HL-60/S4 treated with phorbol 12-myristate 13-acetate at 8.2 ng/mL for 4 days and 3 days (cell line): ENCODE data around the gene MYH6.
"Not testable (repeated sequence)": the region's sequence is repeated elsewhere in the genome, so short reads cannot be mapped to it uniquely, and the experiment has no call there.

ENCODE experiments used
- in situ Hi-C: fragments of 300-500 bp; cut with MboI; formaldehyde crosslinking; loops from 2 replicates; pipeline ENCODE4 v1.15.0; 2022; ENCODE audit warnings: low sequenced_read_pairs

Gene MYH6

DNA sequence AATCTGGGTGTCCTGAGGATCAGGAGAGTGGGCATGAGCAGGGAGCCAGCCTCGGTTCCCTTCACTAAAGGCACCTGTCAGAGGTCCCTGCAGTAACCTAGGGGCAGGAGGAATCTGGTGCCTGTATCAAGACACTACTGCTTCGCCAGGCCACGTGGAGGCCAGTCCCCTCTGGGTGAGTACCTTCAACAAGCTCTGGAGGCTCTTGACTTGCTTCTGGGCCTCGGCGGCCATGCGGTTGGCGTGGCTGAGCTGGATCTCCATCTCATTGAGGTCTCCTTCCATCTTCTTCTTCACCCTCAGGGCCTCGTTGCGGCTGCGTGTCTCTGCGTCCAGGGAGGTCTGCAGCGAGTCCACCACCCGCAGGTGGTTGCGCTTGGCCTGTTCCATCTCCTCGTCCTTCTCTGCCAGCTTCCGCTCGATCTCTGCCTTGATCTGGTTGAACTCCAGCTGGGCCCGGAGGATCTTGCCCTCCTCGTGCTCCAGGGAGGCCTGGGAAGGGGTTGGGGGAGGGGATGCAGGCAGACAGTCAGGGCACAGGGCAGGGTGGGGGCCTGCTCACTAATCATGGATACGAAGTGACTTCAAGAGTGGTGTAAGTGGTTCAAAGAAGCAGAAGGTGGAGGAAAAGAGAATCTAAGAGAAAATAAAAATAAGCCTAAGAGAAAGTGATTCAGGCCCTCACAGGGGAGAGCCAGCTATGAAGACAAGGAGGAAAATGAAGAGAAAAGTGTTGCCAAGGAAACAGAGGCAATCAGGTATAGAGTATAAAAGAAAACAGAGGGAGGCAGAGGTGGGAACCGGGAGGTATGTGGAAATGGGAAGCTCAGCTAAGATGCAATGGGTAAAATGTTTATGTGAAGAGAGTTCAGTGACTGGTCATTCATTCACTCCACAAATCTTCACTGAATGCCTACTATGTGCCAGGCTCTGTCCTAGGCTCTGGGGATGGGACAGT lies 8.0 kb upstream of the MYH6 start:
- in situ Hi-C loops, result no loop called here

DNA sequence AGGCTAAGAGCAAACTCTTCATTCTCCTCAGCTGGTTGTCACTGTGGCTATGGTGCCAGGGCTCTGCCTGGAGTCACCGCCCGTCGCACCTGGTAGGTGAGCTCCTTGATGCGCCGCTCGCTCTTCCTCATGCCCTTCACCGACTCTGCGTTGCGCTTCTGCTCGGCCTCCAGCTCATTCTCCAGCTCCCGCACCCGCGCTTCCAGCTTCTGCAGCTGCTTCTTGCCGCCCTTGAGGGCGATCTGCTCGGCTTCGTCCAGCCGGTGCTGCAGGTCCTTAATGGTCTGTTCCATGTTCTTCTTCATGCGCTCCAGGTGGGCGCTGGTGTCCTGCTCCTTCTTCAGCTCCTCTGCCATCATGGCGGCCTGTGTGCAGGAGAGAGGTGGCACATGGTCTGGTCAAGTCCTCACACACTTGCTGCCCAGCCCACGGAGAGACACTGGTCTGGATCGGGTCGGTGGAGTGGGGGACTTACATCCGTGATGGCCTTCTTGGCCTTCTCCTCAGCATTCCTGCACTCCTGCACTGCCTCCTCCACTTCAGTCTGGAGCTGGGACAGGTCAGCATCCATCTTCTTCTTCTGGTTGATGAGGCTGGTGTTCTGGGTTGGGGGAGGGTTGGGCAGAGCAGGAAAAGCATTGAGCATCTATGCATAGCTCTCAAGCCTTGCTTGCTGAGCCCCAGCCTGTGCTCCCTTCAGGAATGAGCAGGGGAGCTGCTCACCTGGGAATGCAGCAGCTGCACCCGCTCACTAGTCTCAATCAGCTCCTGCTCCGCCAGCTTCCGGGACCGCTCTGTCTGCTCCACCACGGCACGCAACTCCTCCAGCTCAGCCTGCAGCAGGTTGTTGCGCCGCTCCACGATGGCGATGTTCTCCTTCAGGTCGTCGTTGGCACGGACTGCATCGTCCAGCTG lies 7.1 kb upstream of the MYH6 start:
- in situ Hi-C loops, result no loop called here

DNA sequence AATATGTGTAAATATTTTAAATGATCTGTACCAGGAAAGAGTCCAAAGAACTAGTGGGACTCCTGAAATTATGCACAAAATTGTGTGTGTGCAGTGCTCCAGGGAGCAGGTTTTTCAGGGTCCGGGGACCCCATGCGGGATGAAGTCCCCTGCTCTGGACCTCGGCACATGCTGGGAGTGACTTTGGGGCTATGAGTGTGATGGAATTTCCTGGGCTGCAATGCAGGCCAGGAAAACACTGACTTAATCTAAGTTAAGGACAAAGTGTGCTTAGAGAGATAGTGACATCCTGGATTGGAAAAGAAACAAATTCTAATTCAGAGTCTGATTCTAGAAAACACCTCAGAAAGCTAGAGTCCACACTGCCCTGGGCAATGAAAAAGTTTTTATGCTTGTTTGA lies 6.2 kb upstream of the MYH6 start:
- in situ Hi-C loops, result no loop called here

DNA sequence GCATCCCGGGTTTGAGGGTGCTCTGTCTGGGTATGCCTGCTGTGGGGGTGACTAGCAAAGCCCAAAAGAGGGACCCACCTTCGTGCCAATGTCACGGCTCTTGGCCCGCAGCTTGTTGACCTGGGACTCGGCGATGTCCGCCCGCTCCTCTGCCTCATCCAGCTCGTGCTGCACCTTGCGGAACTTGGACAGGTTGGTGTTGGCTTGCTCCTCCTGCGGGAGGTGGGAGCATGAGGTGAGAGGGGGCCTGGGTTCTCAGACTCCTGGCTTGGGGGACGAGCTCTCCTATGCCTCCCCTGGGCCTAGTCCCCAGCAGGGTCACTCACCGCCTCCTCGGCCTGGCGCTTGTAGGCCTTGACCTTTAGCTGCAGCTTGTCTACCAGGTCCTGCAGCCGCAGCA lies 5.6 kb upstream of the MYH6 start:
- in situ Hi-C loops, result no loop called here

DNA sequence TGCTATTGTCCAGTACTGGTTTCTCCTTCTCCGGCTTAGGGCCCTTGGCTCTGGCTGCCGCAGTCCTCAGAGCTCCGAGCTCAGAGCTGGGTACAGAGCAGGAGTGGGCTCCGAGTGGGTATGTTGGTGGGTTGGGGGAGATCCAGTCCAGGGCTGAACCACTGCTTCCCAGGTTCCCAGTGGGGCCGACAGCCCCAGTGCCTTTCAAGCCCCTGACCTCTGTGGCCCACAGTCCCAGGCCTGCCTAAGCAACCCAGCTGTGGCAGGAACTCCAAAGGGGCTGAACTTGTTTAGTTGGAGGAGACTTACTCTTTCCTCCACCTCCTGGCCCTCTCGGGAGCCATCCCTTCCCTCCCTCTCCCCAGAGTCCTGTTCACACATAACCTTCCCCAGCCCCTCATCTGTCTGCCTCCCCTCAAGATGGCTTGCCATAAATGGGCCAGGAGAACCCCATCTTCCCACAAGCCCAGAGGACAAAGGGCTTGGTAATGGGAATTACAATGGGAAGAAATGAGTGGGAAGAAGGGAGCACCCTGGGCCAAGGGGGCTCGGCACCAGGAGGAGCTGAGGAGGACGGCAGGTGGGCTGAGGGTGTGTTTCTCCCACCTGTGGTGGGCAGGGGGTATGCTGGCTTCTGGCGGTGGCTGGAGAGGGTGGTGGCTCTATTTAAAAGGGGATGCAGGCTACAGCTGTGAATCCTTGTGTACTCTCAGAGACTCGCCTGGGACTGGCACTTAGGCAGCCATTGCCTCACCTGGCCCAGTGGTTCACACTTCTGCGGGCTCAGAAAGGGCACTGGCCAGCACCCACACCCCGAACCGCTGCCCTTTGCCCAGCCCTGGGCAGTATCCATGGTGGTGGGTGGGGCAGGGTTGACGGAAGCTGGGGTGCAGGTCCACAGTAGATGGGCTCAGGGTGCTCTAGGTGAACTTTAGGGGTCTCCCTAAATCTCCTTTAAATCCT lies 3.8 kb upstream of the MYH6 start:
- in situ Hi-C loops, result no loop called here

DNA sequence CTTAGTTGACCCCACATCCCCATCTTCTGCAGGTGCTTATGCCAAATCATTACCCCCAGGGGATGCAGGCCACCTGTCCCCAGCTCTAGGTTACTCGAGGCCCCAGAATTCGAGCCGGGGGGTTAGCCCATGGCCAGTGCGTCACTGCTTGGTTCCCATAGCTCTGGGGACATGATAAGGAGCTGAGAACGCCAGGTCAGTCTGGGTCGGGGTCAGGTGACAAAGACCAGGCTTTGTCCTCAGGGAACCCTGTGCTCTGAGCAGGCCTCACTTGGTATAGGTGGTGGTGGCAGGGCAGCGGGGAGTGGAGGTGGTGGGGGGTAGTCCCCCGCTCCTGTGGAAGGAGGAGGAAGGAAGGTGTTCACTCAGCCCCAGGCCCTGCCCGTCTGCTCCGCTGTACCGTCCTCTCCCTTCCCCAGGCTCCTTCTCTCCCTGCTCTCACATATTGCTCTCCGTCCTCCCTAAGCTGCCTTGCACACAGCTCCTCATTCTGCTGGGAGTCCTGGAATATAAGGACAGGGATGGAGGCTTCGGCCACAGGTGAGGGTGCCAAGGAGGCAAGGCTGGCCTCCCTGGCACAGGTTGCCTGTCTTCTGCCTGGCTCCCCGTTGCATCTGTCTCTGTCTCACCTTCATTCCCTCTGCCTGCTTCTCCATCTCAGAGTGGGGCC lies 2.0 kb upstream of the MYH6 start:
- in situ Hi-C loops, result no loop called here

DNA sequence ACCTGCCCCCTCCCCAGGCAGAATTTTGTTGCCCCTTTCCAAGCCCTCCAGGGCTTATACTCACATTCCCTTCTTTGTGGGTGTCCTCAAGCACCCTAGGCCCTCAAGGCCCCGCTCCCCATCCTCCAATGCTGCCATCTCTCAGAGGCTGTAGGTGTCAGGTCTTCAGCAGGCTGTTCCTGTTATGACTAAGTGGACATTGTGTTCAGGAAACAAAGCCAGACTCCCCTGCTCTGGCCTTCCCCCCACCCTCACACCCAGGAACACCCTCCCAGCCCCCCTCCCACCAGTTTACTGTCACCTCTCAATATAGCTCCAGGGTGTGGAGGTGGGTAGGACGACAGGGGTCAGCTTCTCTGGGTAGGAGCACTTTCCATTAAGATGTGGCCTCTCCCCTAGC lies 1.4 kb upstream of the MYH6 start:
- in situ Hi-C loops, result no loop called here

DNA sequence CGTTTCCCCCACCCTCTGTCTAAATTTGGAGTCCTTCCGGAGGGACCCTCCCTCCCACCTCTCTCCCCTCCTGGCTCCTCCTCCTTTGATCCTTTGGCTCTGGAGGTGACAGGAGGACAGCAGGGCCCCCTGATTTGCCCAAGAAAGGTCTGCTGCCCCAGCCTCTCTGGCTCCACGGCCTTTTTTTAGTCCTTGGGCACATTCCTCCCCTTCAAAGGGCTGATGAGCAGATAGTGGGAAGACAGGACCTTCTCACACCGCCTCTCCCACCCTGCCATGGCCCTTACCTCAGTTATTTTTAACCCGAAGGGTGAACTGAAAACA lies 196 bp upstream of the MYH6 start:
- in situ Hi-C loops, result no loop called here

DNA sequence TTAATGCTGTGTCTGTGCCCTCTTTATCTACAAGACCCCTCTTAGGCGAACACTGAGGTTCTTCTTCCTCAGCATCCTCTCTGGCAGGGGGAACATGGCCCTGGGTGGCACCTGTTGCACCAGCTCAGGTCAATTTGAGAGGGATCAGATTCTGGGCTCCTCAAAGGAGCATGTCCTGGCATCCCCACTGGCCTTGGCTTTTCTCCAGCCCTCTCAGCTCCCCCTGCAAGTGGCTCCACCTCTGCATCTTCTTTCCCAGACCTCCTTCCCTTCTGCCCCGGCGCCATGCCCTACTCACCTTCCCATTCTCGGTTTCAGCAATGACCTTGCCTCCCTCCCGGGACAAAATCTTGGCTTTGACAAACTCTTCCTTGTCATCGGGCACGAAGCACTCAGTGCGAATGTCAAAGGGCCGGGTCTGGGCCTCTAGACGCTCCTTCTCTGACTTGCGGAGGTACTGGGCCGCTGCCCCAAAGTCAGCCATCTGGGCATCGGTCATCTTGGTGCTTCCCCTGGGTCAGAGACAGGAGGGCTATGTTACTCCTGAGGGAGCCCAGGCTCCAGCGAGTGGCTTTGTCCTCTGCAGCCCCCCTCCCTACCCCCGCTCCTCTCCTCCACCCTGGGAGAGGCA lies 1.2 kb downstream of the MYH6 start:
- in situ Hi-C loops, result no loop called here

DNA sequence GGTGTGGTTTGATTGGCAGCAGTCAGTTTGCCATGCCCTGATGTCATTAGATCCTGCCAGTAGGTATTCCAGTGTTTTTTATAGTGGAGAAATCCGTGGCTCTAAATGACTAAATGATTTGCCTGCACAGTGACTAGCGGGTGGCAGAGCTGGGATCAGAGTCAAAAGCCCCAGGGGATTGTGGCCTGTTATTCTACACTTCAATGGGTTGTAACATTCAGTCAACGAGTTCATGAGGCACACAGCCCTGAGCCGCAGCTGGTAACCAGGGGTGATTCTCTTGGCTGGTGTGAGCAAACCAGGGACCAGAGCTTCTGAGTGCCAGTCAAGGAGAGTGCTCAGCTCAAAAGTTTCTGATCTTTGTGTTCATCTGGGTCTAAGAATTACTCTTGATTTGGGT lies 1.8 kb downstream of the MYH6 start:
- in situ Hi-C loops, result no loop called here

DNA sequence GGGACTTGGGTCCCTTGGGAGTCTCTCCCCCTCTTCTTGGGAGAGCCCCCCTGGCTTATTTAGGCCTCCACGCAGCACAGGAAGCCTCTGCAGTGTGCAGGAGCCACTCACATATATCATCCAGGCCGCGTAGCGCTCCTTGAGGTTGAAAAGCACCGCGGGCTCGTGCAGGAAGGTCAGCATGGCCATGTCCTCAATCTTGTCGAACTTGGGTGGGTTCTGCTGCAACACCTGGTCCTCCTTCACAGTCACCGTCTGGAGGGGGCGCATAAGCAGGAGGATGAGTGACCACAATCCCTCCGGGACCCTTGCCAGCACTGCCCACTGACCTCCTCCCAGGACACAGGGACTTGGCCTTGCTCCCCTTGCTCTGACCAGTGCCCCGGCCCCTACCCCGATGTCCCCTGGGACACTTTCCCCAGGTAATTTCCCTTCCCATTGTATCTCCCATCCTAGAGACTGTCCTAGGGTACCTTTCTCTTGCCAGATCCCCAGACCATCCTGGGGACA lies 2.5 kb downstream of the MYH6 start:
- in situ Hi-C loops, result no loop called here

DNA sequence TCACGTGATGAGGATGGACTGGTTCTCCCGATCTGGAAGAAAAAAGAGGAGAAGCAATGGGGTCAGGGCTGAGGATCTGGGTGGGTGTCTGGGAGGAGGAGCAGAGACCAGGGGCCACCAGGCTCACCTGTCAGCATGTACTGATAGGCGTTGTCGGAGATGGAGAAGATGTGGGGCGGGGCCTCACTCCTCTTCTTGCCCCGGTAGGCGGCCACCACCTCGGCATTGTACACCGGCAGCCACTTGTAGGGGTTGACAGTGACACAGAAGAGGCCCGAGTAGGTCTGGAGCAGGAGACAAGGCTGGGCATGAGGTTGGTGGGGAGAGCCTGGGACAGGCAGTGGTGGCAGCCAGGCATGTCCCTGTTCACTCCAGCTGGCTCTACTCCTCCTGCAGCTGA lies 3.0 kb downstream of the MYH6 start:
- in situ Hi-C loops, result no loop called here

DNA sequence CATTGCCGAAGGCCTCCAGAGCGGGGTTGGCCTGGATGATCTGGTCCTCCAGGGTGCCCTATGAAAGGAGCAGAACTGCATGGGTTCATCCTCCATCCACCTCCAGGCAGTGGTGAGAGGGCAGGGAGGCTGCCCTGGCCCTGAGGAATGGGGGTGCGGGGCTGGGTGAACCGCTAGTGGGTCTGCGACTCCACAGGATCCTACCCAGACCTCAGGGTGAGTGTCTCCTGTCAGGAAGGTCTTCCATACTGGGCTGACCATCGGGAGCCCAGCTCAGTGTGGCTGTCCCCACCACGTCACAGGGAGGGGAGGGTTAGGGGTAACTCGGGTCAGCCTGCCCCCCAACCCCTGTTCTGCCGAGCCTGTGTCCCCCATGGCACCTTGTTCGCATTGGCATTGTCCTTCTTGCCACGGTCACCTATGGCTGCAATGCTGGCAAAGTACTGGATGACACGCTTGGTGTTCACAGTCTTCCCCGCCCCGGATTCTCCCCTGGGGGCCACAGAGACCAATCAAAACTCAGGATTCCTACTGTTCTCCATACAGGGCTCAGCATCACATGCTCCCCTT lies 3.7 kb downstream of the MYH6 start:
- in situ Hi-C loops, result no loop called here

DNA sequence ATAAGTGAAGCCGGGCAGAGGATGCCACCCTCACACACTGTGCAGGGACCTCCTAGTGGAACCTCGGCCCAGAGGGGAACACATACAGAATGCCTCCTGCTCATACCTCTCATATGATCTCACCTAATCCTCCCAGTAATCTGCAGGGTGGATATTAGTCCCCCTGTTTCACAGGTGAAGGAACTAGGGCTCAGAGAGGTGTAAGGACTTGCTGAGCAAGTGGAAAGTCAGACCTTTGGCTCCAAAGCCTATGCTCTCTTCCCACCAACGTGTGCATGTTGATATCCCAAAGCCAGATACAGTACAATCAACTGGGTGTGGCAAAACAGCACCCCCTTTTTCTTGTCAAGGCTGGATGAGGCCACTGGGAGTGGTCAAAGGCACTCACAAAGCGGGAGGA lies 4.2 kb downstream of the MYH6 start:
- in situ Hi-C loops, result no loop called here

DNA sequence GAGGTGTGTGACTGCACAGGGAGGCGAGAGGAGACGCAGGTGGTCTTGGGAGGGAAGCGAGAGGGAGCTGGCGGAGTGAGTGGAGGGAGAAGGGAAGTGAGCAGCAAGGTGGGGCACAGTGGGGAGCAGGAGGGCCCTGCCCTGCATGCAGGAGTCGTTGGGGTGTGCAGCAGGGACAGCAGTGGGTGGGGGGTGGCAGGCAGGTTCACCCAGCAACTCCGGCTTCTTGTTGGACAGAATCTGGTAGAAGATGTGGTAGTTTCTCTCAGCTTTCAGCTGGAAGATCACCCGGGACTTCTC lies 5.0 kb downstream of the MYH6 start:
- in situ Hi-C loops, result no loop called here

DNA sequence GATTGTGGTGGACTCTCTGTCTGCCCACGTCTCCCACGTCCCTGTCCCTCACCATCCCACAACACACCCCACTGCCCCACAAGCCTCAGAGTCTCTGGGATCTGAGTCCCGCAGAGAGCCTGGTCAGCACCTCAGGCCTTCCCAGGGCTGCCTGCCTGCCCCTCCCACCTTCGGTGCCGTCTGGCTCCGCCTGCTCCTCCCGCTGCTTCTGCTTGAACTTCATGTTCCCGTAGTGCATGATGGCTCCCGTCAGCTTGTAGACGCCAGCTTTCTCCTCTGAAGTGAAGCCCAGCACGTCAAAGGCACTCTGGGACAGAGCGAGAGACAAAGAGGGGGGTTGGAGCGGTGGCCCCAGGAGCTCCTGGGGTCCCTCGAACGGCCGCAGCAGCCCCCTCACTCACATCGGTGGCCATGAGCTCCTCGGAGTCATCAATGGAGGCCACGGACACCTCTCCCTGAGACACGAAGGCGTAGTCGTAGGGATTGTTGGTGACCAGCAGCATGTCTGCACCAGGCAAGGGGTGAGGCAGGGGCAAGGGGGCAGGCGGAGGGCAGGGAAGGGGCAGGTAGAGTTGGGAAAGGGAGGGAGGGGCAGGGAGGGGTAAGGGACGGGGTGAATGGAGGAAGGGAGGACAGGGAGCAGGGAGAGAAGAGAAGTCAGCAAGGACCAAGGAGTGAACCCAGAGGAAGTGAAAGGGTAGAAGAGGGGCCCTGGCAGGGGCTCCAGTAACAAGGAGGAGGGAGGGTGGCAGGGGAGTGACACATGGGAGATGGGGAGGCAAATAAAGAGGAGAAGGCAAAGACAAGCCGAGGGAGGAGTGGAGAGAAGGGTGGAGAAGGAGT lies 5.6 kb downstream of the MYH6 start:
- in situ Hi-C loops, result no loop called here

DNA sequence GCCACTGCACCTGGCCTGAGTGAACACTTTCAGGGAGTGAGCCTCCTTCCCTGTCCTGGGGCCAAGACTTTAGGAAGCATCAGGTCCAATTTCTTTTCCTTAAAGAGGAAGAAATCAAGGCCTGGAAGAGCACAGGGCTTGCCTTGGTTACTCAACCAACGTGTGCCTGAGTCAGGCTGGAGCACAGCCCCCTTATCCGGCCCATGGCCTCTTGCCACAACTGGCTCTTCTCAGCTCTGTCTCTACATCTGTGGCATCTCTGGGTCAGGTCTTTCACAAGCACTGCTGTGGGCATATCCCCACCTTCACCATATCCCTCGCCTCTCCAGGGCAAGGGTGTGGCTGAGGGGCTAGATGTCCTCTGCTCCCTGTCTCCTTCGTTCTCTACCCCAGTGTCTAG lies 6.8 kb downstream of the MYH6 start:
- in situ Hi-C loops, result no loop called here

DNA sequence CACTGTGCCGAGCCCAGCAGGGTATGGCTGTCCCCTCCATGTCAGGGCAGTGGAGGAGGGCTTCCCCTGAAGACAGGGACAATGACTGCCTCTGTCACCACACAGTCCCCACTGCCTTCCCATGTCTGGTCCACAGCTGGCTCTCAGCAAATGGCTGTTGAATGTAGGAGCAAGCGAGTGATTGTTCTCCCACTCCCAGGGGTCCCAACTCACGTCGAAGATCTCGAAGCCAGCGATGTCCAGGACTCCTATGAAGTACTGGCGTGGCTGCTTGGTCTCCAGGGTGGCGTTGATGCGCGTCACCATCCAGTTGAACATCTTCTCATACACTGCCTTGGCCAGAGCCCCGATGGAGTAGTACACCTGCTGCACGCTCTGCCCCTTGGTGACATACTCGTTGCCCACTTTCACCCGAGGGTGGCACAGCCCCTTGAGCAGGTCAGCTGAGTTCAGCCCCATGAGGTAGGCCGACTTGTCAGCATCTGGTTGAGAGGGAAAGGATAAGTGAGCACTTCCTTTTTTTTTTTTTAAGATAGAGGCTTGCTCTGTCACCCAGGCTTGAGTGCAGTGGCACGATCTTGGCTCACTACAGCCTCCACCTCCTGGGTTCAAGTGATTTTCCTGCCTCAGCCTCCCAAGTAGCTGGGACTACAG lies 7.5 kb downstream of the MYH6 start:
- in situ Hi-C loops, result not testable (repeated sequence)
